Gastrocnemius medialis (tissue), 4 donors: ENCODE results near the gene TUBB4B.
A peak's percentile ranks its signal among the peaks of the same experiment; 100 is the strongest.

Experiments used
- CTCF ChIP-seq, 5 experiments: fragments of 450-650 bp in 3 of 5; fragments of 200-600 bp in 2 of 5; sonication (generic) in 2 of 5; IDR thresholded peaks in 4 of 5; conservative IDR thresholded peaks in 1 of 5; 1 replicate in 4 of 5; 2 replicates in 1 of 5; pipeline ENCODE4 v1.5.1; 2016 to 2019; ENCODE audit warnings: antibody characterized with exemption in 5 of 5, mild to moderate bottlenecking in 3 of 5, moderate library complexity in 3 of 5
- POLR2A ChIP-seq, 2 donors: fragments of 450-650 bp; IDR thresholded peaks; one replicate each; pipeline ENCODE4 v1.6.1; 2017; ENCODE audit warnings: antibody characterized with exemption in 2 of 2, mild to moderate bottlenecking in 2 of 2, moderate library complexity in 2 of 2

GRCh38 chr9:137236238-137236935 is 4.7 kb upstream of the TUBB4B start:
- TF ChIP-seq POLR2A (IDR thresholded peaks at IDR 0.05) (no peak), CTCF (IDR thresholded peaks at IDR 0.05 in 4 of 5, conservative IDR thresholded peaks at IDR 0.05 in 1 of 5) (peak; percentile 98 to 100 (median 99))
